GM18870 (cell line): Measurements from ENCODE around the gene IHH.

Experiments
- ATAC-seq: cut with Tn5 transposase; IDR thresholded peaks from one replicate; pipeline ENCODE4 v1.9.1; 2021; ENCODE audit warnings: moderate library complexity; ENCODE audit not compliant: unreplicated experiment

The IHH gene

DNA sequence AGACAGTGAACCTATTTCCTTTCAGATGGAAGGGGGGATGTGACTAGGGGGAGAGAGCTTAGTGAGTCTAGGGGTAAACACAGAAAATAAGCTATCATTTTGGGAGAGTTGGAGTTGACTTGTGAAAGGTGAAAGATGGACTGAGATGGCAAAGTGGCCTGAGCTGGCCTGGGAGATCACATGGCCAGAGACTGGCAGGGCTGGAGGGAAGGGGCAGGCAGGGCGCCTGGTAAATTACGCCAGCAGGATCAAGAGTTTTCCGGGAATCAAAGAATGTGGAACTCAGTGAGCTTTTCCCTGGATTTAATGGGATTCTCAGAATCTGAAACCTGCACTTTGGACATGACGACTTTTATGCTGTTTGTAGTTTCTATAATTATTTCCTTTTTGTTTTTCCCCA lies 18.6 kb downstream of the IHH start:
- ATAC-seq = no peak

DNA sequence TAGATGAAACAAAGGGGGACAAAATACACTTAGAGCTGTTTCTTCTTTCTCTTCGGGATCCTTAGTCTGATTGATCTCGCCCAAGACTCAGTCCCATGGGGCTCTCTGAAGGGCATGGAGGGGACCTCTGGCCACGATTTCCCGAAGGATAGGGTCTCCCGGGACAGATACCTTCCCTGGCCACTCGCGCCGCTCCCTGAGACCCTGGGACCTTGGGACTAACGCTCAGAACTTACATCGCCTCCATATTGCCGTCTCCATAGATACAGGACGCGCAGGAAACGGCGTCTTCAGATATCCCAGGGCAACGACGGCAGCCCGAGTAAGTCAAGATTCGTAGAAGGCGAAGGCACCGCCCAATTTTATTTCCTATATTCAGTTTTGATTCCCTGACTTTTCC lies 19.5 kb downstream of the IHH start, which contains the start of gene CFAP65:
CFAP65 (minus strand) TSS at position 265 of the 400 bp plus-strand sequence. CDS start 2,468 bp downstream, outside the sequence.
- ATAC-seq = no peak

DNA sequence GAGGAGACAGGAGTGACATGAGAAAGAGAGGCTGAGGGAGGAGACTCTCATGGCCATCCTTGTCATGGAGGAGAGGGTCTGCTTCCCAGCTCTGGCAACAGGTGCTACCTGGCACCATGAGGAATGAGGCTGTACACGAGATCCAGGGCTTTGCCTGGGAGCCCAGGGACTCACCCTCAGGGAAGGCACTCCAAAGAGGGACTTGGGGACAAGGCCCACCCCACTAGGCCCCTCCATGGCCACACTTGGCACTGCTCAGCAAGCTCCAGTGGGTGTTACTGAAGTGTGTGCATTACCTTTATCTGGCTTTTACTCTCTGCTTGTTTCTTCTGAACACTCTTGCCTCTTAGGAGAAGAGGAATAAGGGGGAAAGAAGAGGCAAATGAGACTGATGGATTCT lies 22.1 kb downstream of the IHH start:
- ATAC-seq = no peak

DNA sequence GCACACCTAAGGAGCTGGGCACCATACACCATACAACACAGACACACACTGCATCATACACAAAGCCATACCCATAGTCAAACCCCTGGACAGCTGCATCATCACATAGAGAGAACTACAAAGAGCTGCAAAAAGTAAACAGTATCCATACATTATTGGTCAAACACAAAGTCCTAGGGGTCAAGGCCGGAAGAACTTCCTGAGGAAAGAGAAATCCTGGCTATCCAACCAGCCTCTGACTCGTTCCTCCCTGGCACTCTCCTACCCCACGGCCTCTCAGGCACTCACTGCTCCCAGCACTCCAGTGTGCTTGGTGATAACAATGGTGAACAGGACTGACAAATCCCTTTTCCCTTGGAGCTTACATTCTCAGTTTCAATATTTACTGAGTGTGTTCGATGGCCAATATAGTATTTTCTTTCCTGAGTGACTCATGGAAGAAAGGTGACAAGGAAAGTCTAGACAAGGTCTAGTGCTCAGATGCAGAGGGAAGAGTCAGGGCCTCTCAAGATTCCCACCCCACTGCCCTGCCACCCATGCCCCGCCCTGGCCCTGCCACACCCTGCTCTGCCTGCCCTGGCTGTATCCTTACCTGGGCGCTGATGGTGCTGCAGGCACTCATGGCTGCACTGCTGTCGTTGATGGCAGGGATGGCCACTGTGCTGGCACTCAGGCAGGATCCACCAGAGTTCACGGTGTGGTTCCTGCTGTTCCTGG lies 22.8 kb downstream of the IHH start:
- no peak for ATAC-seq

DNA sequence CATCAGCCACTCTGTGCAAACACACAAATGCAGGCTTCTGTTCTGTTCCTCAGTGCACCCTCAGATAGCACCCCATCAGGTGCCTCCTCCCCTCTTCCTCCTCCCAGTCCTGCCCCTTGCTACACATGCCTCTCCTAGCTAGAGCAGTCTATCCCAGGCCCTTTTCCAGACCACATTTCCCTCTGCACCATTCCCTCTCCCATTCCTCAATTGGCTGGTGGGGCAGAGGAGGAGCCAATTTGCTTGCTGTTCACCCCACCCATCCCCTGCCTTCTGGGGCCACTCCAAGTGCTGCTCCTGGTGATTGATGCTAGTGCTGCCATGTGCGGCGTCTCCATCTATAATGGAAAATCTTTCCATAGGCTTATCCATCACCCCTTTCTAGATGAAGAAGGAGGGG lies 24.8 kb downstream of the IHH start:
- ATAC-seq = no peak

DNA sequence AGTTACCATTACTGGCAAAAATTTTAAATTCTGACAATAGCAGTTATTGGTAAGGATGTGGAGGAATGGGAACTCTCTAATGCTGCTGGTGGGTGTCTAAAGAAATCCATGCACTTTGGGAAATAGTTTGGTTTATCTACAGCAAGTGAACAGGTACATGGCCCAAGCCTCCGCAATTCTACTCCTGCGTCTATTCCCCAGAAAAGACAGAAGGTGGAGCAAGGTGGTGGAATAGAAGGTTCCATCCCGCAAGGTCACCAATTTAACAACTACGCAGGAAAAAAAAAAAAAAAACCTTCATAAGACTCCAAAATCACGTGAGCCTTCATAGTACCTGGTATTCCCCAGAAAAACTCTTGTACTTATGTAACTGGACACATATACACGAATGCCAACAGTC lies 25.9 kb downstream of the IHH start:
- no peak for ATAC-seq

DNA sequence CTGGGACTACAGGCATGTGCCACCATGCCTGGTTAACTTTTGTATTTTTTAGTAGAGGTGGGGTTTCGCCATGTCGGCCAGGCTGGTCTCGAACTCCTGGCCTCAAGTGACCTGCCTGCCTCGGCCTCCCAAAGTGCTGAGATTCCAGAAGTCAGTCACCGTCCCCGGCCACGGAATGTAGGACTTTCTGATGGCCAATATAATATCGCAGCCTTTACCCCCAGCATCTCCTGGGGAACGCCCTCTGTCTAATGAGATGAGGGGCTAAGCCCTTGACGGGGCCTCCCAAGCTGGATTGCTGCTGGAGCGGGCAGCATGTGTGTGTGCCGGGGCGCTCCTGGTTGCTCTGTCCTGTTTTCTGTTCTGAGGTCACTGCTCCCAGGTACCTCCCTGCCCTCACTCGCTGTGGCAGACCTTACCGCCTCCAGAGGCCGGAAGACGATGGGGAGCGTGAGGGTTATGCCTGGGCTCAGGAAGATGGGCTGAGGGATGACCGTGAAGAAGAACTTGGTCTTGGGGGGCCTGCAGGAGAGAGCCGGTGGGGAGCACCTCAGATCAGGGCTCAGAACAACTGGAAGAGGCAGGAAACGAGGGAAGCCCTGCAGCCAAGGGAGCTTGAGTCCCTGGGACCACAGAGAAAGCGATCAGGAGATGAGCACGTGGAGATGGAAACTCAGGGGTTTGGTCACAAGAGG lies 28.5 kb downstream of the IHH start:
- ATAC-seq = no peak

DNA sequence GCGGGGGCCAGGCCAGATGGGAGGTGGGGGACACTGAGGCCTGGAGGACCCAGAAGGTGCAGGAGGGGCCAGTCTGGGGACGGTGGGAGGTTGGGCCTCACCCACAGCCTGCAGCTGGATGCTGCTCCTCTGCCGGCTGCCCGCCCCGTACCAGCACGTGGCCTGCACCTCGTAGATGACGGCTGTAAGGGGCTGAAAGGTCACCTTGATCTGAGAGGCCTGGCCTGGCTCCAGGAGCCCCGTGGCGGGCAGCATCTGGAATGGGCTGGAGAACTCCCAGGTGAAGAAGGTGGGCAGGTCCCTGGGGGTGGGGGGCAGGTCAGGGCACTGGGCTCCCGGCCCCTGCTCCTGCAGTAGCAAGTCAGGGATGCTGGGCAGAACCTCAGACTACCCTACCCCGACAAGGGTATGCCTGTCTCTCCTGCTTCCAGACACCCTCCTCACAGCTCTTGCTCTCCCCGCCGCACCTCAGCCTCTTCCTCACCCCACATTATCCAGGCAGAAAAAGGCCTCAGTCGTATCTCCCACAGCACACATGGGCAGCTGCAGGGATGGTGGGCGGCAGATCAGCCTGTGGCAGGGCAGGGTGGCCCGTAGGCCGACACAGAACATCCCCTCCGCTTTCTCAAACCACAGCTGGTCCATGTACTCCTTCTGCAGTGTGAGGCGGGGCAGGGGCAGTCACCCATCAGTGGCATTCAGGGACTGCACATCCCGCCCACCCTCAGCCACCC lies 29.5 kb downstream of the IHH start:
- ATAC-seq = no peak

DNA sequence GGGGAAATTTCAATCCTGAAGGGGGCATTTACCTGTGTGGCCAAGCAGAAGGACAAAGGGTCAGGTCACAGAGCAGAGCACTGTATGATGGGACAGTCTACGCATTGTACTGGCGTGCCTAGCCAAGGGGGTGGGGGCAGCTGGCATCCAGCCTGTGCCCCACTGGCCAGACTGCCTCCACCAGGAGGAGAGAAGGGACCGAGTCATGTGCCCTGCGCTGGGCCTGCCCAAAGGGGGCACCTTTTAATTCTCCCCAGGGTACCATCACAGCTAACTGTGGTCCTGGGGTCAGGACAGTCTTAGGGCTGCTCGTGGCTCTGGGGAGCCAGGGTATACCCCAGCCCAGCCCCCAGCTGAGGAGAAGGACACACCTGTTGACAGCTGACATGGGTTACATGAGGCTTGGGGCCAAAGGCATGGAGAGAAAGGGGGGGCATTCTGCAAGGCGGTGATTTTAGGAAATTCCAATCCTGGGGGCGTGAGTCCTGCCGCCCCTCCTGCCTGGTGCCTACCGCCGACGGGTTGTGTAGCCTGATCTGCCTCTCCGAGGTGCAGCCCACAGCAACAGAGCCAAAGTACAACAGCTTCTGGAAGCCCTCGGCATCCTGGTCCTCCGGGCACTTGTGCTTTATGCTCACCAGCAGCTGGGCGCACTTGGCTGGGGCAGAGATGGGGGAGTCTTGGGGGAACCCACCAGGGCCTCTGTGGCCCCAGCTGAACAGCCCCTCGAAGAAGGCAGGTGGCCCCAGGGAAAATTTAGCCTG lies 30.4 kb downstream of the IHH start:
- no peak for ATAC-seq

DNA sequence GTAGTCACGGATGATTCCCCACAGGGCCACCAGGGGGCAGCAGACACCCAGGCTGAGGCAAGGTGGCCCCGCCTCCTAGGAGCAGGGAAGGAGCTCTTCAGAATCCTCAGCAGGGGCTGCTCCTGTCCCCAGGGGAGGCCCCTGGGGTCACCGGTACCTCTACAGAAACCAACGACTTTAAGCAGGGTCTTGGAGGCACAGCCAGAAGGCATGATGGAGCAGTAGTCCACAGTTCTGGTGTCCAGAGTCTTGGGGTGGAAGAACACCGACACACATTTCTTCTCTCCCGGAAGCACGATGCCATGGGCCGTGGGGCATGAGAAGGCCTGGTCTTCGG lies 30.9 kb downstream of the IHH start:
- ATAC-seq = peak; percentile 64

DNA sequence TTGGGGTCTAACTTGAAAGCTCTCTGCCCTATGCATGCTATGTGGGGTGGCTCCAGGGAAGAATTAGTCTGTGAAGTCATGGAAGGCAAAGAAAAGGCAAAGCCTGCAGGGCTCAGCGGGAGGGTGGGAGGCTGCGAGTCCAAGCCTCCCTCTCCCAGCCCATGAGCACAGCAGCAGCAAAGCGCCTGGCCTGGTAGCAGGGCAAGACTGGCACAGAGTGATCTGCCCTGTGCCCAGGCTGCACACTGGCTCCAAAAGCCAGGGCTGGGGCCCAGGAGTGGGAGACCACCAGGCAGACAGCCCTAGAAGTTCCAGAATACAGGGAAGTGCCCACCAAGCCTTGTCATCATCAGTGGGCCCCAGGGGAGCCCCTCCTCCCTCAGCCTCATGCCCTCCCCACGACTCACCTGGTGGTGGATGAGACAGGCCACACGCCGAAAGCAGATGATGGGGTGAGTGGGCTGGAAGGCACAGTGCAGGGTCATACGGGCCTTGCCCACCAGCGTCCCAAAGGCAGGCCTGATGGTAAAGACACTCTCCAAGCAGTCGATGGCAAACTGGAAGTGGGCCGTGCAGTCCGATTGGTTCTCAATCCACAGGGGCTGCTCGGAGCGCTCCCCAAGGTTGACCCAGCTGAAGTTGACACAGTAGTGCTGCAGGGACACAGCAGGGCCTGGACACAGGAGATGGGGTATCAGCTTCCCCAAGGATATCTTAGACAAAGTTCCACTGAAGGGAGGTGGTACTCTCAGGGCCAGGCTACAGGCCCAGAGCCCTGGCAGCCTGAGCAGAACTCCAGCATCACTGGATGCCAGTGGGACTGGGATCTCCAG lies 31.5 kb downstream of the IHH start:
- no peak for ATAC-seq

DNA sequence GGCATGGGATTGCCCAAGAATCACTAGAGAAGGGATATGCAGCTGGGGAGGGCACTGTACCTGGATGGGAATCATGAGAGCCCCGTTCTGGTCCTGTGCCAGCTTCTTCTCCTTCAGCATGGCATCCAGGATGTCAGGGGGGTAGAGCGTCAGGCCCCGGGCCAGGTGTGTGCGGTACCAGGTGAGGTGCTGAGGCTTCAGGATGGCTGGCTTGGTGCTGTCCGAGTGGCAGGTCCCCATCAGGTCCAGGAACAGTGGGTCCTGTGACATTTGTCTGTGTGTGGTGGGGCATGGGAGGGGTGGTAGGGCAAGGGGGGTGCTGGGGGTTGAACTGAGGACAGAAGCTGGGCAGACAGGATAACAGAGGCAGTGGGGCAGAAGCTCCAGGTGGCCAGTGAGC lies 32.6 kb downstream of the IHH start:
- no peak for ATAC-seq

DNA sequence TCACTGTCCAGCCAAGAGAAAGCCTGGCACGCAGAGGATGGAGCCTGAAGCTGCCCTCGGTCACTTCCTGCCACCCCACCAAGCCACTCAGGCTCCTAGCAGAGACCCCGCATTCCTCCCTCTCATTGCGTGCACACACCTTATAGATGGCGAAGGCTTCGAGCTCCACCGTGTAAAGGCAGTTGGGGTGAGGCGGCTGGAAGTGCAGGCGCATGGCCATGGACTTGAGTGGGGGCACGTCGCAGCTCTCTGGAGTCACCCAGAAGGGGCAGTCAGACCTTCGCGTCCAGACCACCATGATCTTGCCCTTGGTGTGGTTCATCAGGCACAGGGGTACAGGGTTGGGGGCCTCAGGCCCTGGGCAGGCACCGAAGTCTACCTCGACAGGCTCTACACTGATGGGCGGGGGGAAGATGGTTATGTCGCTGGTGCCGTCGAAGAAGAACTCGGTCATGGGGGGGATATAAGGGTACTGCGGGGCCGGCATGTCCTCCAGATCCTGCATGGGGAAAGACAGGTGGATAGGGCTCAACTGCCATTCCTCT lies 33.1 kb downstream of the IHH start:
- no peak for ATAC-seq

DNA sequence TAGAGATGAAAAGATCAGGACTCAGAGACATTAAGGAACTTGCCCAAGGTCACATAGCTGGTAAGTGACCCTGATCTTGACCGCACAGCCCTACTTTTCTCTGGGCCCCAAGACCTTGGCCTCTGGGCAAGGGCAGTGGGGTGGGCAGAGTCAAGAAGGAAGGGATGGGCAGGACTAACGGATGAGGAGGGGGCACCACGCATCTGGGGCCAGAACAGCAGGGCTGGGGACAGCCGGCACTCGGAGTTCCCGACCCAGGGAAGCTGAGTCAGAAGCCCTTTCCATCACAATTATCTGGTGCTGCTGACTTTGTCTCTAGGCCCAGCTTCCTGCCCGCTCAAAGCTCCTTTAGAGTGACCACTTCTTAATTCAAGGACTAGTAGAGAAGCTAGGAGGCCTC lies 33.8 kb downstream of the IHH start:
- no peak for ATAC-seq

DNA sequence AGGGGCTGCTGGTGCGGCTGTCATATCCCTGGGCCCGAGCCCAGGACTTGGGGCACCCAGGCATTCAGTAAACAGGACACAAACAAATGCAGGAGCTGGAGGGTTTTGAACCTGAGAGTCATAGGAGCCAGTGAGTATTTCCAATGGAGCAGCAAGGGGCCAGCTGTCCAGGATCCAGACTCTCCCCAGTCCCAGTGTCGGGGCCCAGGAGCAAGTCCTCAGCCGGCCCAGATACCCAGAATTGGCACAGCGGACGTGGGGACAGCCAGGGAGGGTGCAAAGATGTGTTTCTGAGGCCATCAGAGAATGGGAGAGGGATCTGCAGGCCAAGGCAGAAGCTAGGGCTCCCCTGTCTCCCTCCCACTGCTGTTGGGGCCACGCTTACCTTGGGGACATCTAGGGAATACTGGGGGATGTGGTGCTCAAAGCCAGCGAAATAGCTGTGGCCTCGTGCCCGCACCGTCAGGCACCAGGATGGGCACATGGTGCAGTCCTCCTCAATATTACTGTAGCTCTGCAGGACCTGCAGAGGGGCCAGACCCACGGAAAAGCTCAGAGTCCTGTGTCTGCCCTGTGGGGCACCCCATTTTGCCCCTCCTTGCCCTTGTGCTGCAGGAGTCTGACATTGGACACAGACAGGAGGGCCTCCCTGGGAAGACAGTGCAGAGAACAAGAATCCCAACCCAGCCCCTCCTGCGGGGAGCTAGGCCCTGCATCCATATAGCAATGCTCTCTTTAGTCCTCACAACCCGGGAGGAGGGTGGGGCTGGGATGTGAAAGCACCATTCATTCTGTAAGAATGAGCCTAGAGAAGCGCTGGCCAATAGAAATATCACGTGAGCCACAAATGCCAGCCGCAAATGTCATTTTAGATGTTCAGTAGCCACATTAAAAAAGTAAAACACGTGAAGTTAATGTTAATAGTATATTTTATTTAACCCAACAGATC lies 34.8 kb downstream of the IHH start:
- no peak for ATAC-seq

DNA sequence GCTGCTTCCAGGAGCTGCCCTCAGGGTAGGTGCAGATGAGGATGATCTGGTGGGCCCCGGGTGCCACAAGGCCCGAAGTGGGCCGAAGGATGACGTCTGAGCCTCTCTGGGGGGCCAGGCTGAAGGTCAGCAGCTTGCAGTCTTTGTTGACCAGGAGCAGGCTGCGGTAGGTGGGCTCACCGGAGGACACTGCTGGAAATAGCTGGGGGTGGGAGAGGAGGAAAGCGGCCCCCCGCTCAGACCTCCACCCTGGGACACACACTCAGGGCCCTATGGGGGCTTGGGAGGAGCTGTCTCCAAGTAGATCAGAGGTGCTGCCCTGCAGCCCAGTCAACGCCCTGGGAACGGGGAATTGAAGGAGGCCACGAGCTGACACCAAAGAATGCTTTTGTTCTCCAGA lies 36.7 kb downstream of the IHH start:
- no peak for ATAC-seq

DNA sequence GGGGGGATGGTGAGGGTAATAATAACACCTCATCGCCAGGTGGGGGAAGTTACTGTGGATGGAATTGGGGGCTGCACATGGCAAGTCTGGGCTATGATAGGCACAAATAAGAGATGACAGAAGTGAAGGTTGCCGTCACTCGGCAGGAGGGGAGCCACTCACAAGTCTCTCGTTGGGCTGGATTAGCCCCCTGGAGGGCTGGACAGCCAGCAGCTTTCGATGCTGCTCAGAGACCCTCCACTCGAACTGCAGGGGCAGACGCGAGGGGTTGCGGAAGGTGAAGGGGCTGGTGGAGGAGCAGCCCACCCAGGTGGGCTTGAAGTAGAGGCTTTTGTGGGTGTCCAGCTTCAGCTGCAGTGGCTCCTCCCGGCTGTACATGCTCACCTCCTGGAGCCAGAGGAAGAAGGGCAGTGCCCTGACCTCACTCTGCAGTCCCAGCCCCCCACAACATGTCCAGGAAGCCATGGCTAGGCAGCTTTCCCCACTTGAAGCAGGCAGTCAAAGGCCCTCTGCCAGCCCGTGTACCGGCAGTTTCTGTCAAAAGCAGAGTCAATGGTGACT lies 37.6 kb downstream of the IHH start:
- ATAC-seq = no peak

DNA sequence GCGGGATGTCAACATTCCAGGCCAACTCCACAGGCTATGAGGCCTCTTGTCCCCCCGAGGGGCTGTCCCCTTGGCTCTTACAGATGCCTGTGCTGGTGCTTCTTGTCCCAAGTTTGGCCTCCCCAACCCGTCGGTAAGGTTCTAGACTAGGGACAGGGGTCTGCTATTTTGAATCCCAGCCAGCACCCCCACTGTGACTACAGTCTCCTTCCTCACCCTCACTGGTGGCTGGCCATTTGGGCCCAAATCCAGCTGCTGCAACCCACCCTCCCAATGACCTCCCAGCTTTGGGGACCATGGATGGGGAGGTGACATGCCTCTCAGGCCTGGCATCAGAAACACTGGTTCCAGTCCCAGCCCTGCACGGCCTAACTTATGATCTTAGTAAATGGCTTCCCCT lies 38.1 kb downstream of the IHH start:
- ATAC-seq = no peak

DNA sequence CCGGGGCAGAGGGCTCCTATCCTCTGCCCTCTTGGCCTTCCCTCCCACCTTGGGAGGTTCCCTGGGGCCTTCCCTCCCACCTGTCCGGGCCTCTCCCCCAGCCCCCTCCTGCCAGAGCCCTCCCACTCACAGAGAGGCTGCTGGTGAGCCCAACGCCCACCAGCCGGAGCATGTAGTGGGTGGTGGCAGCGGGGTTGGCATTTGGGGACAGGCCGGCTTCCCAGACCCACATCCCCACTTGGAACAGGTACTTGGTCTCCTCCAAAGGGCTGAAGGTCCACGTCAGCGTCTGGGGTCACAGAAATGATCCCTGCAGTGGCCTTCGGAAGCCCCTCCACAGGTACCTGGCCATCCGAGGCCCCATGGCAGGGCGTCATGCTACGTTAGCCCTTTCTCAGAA lies 38.7 kb downstream of the IHH start:
- no peak for ATAC-seq
